AG09319 (cell line): ENCODE results near the gene VCAM1.
"Not testable (repeated sequence)": the region's sequence is repeated elsewhere in the genome, so short reads cannot be mapped to it uniquely, and the experiment has no call there.

Experiments used
- DNase-seq: peaks from one replicate; pipeline ENCODE4 v3.0.0-alpha.2; 2010; ENCODE audit warnings: low read depth; ENCODE audit errors: extremely low read depth
- TF ChIP-seq, protein P1 (sequence below): IDR thresholded peaks from 2 replicates; pipeline ENCODE4 v1.5.1; 2011; ENCODE audit warnings: low read depth, mild to moderate bottlenecking, inconsistent platforms, low read length, moderate library complexity

The VCAM1 gene

DNA sequence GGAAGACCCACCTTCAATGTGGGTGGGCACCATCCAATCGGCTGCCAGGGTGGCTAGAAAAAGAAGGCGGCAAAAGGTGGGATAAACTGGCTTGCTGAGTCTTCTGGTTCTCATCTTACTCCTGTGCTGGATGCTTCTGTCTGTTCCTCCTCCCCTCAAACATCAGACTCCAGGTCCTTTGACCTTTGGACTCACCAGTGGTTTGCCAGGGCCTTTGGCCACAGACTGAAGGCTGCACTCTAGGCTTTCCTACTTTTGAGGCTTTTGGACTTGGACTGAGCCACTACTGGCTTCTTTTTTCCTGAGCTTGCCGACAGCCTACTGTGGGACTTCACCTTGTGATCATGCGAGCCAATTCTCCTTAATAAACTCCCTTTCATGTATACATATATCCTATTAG lies 55.9 kb downstream of the VCAM1 start:
- TF ChIP-seq, protein P1, sequence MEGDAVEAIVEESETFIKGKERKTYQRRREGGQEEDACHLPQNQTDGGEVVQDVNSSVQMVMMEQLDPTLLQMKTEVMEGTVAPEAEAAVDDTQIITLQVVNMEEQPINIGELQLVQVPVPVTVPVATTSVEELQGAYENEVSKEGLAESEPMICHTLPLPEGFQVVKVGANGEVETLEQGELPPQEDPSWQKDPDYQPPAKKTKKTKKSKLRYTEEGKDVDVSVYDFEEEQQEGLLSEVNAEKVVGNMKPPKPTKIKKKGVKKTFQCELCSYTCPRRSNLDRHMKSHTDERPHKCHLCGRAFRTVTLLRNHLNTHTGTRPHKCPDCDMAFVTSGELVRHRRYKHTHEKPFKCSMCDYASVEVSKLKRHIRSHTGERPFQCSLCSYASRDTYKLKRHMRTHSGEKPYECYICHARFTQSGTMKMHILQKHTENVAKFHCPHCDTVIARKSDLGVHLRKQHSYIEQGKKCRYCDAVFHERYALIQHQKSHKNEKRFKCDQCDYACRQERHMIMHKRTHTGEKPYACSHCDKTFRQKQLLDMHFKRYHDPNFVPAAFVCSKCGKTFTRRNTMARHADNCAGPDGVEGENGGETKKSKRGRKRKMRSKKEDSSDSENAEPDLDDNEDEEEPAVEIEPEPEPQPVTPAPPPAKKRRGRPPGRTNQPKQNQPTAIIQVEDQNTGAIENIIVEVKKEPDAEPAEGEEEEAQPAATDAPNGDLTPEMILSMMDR: no peak
- no peak for DNase-seq

DNA sequence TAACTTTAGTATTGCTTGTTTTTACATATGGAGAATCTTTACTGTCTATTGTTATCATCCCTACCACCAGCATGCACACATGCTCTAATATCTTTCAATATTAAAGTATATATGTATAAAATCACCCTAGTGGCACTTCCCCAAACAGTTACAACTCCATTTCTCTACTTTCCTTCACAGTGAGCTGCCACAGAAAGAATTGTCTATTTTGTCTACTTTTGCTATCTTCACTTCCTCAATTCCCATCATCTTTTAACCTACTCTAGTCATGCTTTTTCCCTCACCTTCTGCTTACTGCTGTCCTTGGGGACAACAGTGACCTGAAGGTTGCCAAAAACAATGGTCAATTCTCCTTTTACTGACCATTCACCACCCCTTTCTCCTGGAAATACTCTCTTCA lies 59.2 kb downstream of the VCAM1 start:
- no peak for DNase-seq
- TF ChIP-seq, protein P1: no peak

DNA sequence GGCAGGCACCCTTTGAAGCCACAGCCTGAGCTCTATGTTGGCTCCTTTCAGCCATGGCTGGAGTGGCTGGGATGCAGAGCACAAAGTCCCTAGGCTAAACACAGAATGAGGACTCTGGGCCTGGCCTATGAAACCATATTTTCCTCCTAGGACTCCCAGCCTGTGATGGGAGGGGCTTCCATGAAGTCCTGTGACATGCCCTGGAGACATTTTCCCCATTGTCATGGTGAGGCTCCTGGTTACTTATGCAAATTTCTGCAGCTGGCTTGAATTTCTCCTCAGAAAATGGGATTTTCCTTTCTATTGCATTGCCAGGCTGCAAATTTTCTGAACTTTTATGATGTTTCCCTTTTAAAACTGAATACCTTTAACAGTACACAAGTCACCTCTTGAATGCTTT lies 61.3 kb downstream of the VCAM1 start:
- TF ChIP-seq, protein P1: no peak
- DNase-seq: no peak

DNA sequence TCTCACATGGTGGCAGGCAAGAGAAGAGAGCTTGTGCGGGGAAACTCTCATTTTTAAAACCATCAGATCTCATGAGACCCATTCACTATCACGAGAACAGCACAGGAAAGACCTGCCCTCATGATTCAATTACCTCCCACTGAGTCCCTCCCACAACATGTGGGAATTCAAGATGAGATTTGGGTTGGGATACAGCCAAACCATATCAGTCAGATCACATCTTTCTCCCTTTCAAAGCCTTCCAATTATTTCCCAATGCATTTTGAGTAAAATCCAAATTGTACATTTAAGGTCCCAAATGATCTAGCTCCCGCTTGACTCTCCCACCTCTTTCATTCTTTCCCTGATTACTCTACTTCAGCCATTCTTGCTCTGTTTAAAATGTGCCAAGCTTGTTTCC lies 62.2 kb downstream of the VCAM1 start:
- DNase-seq: not testable (repeated sequence)

DNA sequence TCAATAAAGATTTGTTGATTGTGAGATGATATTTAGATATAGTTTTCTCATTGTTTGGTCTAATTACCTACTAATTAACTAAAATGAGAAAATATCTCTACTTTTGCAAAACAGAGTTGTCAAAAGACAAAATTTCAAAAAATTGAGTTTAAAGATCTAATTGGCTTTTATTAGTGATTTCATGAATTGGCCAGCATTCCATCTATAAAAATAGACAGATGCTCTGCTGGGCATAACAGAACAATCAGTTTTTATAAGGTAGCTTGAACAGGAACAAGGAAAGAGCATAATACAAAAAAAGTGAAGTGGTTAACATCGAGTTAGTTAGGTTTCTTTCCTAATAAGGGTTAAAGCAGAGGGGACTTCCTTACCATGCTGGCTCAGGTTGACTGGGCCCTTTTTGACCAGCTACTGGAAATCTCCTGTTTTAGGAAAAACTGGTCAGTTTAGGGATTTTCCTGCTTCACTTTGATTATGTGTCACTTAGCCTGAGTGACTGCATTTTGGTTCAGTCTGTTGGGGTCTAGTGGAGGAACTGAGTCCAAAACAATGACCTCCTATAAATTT lies 63.0 kb downstream of the VCAM1 start:
- TF ChIP-seq, protein P1: no peak
- DNase-seq: no peak

DNA sequence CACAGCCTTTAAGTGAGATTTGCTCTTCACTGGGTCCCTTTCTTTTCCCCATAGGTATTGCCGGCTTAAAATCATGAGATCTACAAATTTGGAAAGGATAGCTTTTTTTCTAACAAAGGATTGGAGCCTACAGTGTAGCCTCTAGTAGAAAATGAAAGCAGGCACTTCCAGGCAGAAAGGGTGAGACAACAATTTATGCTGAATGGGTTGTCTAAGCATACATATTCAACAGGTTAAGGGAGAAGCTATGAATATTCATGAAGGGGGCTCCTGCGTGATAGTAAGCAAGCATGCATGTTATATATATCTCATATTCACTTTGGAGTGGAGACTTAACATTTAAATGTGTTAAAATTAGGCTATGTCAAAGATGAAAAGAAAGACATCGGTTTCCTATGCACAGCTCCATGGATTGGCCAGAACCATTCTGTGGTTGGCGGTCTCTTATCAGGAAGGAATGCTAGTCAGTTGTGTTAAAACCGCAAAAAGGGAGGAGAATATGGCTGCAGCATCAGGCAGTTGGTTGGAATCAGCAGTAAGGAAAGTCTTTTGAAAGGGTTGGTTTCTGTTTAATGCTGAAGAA lies 66.0 kb downstream of the VCAM1 start:
- TF ChIP-seq, protein P1: no peak
- DNase-seq: no peak

DNA sequence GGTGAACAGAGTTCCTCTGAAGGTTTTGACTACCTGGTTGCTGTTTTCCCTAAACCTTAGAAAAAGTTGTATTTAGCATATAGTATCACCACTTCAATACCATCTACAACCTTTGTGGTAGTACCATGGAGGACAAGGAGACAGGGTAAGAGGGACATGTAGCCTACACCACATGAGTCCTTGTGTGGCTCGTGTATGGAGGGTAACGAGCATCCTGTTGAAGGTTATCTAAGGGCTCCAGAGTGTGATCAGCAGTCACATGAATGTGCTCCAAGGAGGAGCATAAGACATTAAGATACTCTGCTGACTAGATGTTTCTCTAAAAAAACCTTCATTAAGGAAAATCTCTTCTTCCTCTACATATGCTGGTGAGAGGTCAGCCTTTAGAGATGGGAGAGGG lies 67.3 kb downstream of the VCAM1 start:
- no peak for DNase-seq
- TF ChIP-seq, protein P1: no peak
